Osteoblast (primary cell): ENCODE data around the gene ERG. TPM values are rescaled to one million over a fixed set of nuclear protein-coding genes. Genes with fewer than 3 reads are reported as not detected.

ENCODE experiments used
- DNase-seq: peaks from one replicate; pipeline ENCODE4 v3.0.0; 2011; ENCODE audit warnings: low spot score, mixed read lengths; ENCODE audit not compliant: insufficient read length; ENCODE audit errors: missing footprints
- H2AFZ ChIP-seq: 2 replicates; pipeline ENCODE4 v1.6.0; 2011; ENCODE audit warnings: mild to moderate bottlenecking, low read length
- H3K27ac ChIP-seq: 2 replicates; pipeline ENCODE4 v1.5.1; 2011; ENCODE audit warnings: mild to moderate bottlenecking, low read depth, low read length, moderate library complexity
- H3K27me3 ChIP-seq: 2 replicates; pipeline ENCODE4 v1.6.0; 2012; ENCODE audit warnings: mild to moderate bottlenecking, control low read depth, inconsistent platforms, low read length, moderate library complexity; ENCODE audit not compliant: insufficient read depth
- H3K36me3 ChIP-seq: 2 replicates; pipeline ENCODE4 v1.5.1; 2011; ENCODE audit warnings: mild to moderate bottlenecking, low read length, control low read depth, moderate library complexity; ENCODE audit not compliant: insufficient read depth
- H3K4me1 ChIP-seq: 2 replicates; pipeline ENCODE4 v1.5.1; 2011; ENCODE audit warnings: mild to moderate bottlenecking, low read length, control low read depth, moderate library complexity; ENCODE audit not compliant: insufficient read depth
- H3K4me2 ChIP-seq: 2 replicates; pipeline ENCODE4 v1.6.0; 2011; ENCODE audit warnings: mild to moderate bottlenecking, low read length; ENCODE audit not compliant: insufficient read depth
- H3K4me3 ChIP-seq: fragments of 200-600 bp; sonication (generic); 3 replicates; pipeline ENCODE4 v1.5.1; 2012; ENCODE audit warnings: mild to moderate bottlenecking, low read length, inconsistent platforms; ENCODE audit not compliant: insufficient read depth
- H3K79me2 ChIP-seq: 2 replicates; pipeline ENCODE4 v1.6.0; 2012; ENCODE audit warnings: mild to moderate bottlenecking, low read length, control low read depth, inconsistent platforms; ENCODE audit not compliant: insufficient read depth
- H3K9me3 ChIP-seq: 2 replicates; pipeline ENCODE4 v1.5.1; 2011; ENCODE audit warnings: low read depth, low read length, control low read depth
- H4K20me1 ChIP-seq: 2 replicates; pipeline ENCODE4 v1.6.0; 2012; ENCODE audit warnings: mild to moderate bottlenecking, low read length, control low read depth; ENCODE audit not compliant: insufficient read depth
- CTCF ChIP-seq: IDR thresholded peaks from 2 replicates; pipeline ENCODE4 v1.5.1; 2011; ENCODE audit warnings: mild to moderate bottlenecking, low read depth, low read length, moderate library complexity; ENCODE audit errors: extremely low read depth
- total RNA-seq: library from RNA; depleted of rRNA; stranded (reverse); fragments of >200 nt; gene quantifications from 2 replicates; pipeline ENCODE4 v1.2.3, GENCODE V29; 2012

The ERG gene
- total RNA-seq, 1 donor: 1.1 TPM

- Histone ChIP-seq H4K20me1 (no peaks in the 10 kb centered on the region), H3K4me2 (no peak overlapping the region), H3K4me3 (no peak overlapping the region), H3K9me3 (no peaks in the 10 kb centered on the region), H3K27ac (no peak overlapping the region), H3K36me3 (no peaks in the 10 kb centered on the region), H3K79me2 (no peaks in the 10 kb centered on the region), H3K4me1 (no peaks in the 10 kb centered on the region), H3K27me3 (peaks cover 12% of the 10 kb centered on the region), H2AFZ (no peak overlapping the region)
- no peak for DNase-seq
- TF ChIP-seq CTCF: no peak
These were observed 96.0 kb downstream of the ERG start for GRCh38 chr21:38402291-38402690.

GRCh38 chr21:38401191-38401926 is 96.9 kb downstream of the ERG start:
- no peak overlapping the region for H3K4me2 ChIP-seq
- H3K4me1 ChIP-seq: no peaks in the 10 kb centered on the region
- H2AFZ ChIP-seq: no peak overlapping the region
- H3K4me3 ChIP-seq: no peak overlapping the region
- H3K79me2 ChIP-seq: no peaks in the 10 kb centered on the region
- H3K27ac ChIP-seq: no peak overlapping the region
- no peaks in the 10 kb centered on the region for H4K20me1 ChIP-seq
- DNase-seq: no peak
- no peaks in the 10 kb centered on the region for H3K36me3 ChIP-seq
- peaks cover 12% of the 10 kb centered on the region for H3K27me3 ChIP-seq
- no peak for TF ChIP-seq CTCF
- no peaks in the 10 kb centered on the region for H3K9me3 ChIP-seq

- Histone ChIP-seq H3K27ac (no peak overlapping the region), H3K4me1 (no peaks in the 10 kb centered on the region), H4K20me1 (no peaks in the 10 kb centered on the region), H3K27me3 (peaks cover 13% of the 10 kb centered on the region), H3K4me2 (no peak overlapping the region), H3K79me2 (no peaks in the 10 kb centered on the region), H2AFZ (no peak overlapping the region), H3K9me3 (no peaks in the 10 kb centered on the region), H3K4me3 (no peak overlapping the region), H3K36me3 (no peaks in the 10 kb centered on the region)
- DNase-seq: no peak
- TF ChIP-seq CTCF: no peak
These were observed 97.9 kb downstream of the ERG start for GRCh38 chr21:38400195-38400919.

GRCh38 chr21:38399103-38399502 is 99.2 kb downstream of the ERG start:
- Histone ChIP-seq H3K4me3 (no peak overlapping the region), H3K79me2 (no peaks in the 10 kb centered on the region), H3K4me2 (no peak overlapping the region), H4K20me1 (no peaks in the 10 kb centered on the region), H3K27ac (no peak overlapping the region), H3K9me3 (no peaks in the 10 kb centered on the region), H3K27me3 (peaks cover 18% of the 10 kb centered on the region), H3K36me3 (no peaks in the 10 kb centered on the region), H2AFZ (no peak overlapping the region), H3K4me1 (no peaks in the 10 kb centered on the region)
- no peak for DNase-seq
- no peak for TF ChIP-seq CTCF
